Subcutaneous adipose tissue (tissue), 4 donors: ENCODE results near the gene UPK3A. TPM values are rescaled to one million over a fixed set of nuclear protein-coding genes. Genes with fewer than 3 reads are reported as not detected.

Experiments used
- CTCF ChIP-seq: fragments of 450-650 bp; IDR thresholded peaks from one replicate; pipeline ENCODE4 v1.5.1; 2016; ENCODE audit warnings: low read depth, mild to moderate bottlenecking, control low read depth, antibody characterized with exemption, moderate library complexity
- total RNA-seq, 4 donors: library from RNA; depleted of rRNA; stranded (reverse); fragments of >200 nt; gene quantifications; one replicate each; pipeline ENCODE4 v1.1.0, GENCODE V29; 2016

UPK3A gene
- total RNA-seq, 4 donors from 2014 or later, result not detected

GRCh38 chr22:45340323-45340722 is 55.6 kb downstream of the UPK3A start:
- no peak for TF ChIP-seq CTCF

GRCh38 chr22:45341498-45341897 is 56.7 kb downstream of the UPK3A start:
- no peak for TF ChIP-seq CTCF

- TF ChIP-seq CTCF, result no peak
Observed at GRCh38 chr22:45343143-45343542, 58.4 kb downstream of the UPK3A start.

GRCh38 chr22:45344334-45344733 is 59.6 kb downstream of the UPK3A start:
- TF ChIP-seq CTCF, result no peak

Other genes with a start within 250 kb of the UPK3A start
- gene NUP50, start 121.0 kb upstream of the UPK3A start, total RNA-seq, result 10 to 100 TPM; 39.6 to 58.0 (median 50.2) TPM
- gene KIAA0930, start 44.1 kb upstream of the UPK3A start, total RNA-seq, result 10 to 100 TPM; 20.1 to 69.7 (median 36.0) TPM
- gene FAM118A, start 25.0 kb downstream of the UPK3A start, total RNA-seq, result 10 to 100 TPM; 17.3 to 60.1 (median 37.9) TPM
- gene SMC1B, start 128.7 kb downstream of the UPK3A start, total RNA-seq, result under 1 TPM in 1 of 4 donors, not detected in 3; 0.17 TPM
- gene RIBC2, start 128.7 kb downstream of the UPK3A start, total RNA-seq, result not detected
- 100 to 1,000 TPM in 3 of 4 donors, 10 to 100 TPM in 1; 65.0 to 194 (median 136) TPM for gene FBLN1, start 217.9 kb downstream of the UPK3A start, total RNA-seq